H1 (cell line): ENCODE measurements around the gene TAF1D.

Experiments
- BRCA1 ChIP-seq: IDR thresholded peaks from 2 replicates; pipeline ENCODE4 v1.6.1; 2012; ENCODE audit warnings: low read depth, low read length, improper control_type of control experiment
- CBX8 ChIP-seq: fragments of 300-800, 300-1000 bp; sonication (generic); IDR thresholded peaks from 2 replicates; pipeline ENCODE4 v1.7.1; 2016; ENCODE audit warnings: low read depth, low read length, borderline replicate concordance
- CTCF ChIP-seq, 3 experiments: IDR thresholded peaks; 1 replicate in 2 of 3; 2 replicates in 1 of 3; pipeline versions ENCODE4 v1.5.1 to v1.6.1; 2011; ENCODE audit warnings: low read length in 3 of 3, mild to moderate bottlenecking in 3 of 3, inconsistent platforms in 2 of 3, low read depth in 1 of 3, moderate library complexity in 1 of 3; ENCODE audit not compliant: insufficient read depth in 1 of 3; ENCODE audit errors: control extremely low read depth in 1 of 3
- EP300 ChIP-seq, 2 experiments: IDR thresholded peaks; 1 replicate in 1 of 2; 2 replicates in 1 of 2; pipeline ENCODE4 v1.6.1; 2011 to 2012; ENCODE audit warnings: low read depth in 2 of 2, low read length in 2 of 2, mild to moderate bottlenecking in 2 of 2, borderline replicate concordance in 1 of 2, inconsistent platforms in 1 of 2, moderate library complexity in 1 of 2
- EZH2 ChIP-seq: fragments of 200-600 bp; sonication (generic); IDR thresholded peaks from 2 replicates; pipeline ENCODE4 v1.7.1; 2012; ENCODE audit warnings: low read depth, mild to moderate bottlenecking, moderate library complexity, low read length, inconsistent platforms; ENCODE audit not compliant: severe bottlenecking
- JUN ChIP-seq: IDR thresholded peaks from 2 replicates; pipeline ENCODE4 v1.6.1; 2011; ENCODE audit warnings: low read depth, mild to moderate bottlenecking, improper control_type of control experiment, low read length
- POLR2A ChIP-seq, 2 experiments: IDR thresholded peaks; 1 replicate in 1 of 2; 2 replicates in 1 of 2; pipeline ENCODE4 v1.6.1; 2011; ENCODE audit warnings: low read depth in 2 of 2, low read length in 2 of 2, mild to moderate bottlenecking in 2 of 2; ENCODE audit errors: control extremely low read depth in 1 of 2
- POLR2AphosphoS5 ChIP-seq: IDR thresholded peaks from 2 replicates; pipeline ENCODE4 v1.6.1; 2011; ENCODE audit warnings: low read depth, low read length

DNA sequence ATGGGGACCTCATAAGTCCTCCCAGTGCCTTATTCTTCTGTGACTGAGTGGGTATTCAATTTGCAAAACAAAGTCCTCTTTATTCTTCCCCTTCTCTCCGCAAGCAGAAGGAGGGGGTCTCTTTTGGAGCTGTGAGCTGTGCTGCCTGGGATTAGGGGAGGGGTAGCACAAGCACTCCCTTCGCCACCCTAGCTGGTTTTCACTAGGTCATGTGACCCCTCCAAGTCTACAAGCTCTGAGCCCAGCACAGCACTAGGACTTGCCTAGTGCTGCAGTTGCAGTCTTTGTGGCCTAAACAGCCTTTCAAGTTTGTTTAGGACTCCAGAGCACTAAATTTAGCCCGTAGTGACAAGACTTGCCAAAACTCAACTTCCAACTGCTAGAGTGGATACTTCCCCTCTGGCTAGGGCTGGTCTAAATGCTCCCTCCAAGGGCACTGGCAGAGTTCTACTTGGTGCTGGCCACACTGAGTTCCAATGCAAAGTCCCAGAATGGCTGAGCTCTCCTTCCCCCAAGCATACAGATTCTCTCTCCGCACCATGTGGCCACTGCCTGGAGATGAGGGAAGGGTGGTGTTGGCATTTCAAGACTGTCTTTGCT lies 25.4 kb downstream of the TAF1D start:
- TF ChIP-seq EP300 (IDR thresholded peaks at IDR 0.05; ENCODE audit: borderline replicate concordance in 1 of 2, low read depth in 2 of 2, low read length in 2 of 2) (no peak), EZH2 (no peak), CTCF (IDR thresholded peaks at IDR 0.05; ENCODE audit: control extremely low read depth in 1 of 3, insufficient read depth in 1 of 3, low read depth in 1 of 3, low read length in 3 of 3) (no peak), JUN (no peak), POLR2AphosphoS5 (no peak), BRCA1 (no peak), CBX8 (no peak), POLR2A (IDR thresholded peaks at IDR 0.05; ENCODE audit: control extremely low read depth in 1 of 2, low read depth in 2 of 2, low read length in 2 of 2) (no peak)
